ENCODE results near the gene VASH1. TPM values are rescaled to one million over a fixed set of nuclear protein-coding genes. Genes with fewer than 3 reads are reported as not detected.

The VASH1 gene
- polyA plus RNA-seq, 1 experiment, result 5.0 TPM

DNA sequence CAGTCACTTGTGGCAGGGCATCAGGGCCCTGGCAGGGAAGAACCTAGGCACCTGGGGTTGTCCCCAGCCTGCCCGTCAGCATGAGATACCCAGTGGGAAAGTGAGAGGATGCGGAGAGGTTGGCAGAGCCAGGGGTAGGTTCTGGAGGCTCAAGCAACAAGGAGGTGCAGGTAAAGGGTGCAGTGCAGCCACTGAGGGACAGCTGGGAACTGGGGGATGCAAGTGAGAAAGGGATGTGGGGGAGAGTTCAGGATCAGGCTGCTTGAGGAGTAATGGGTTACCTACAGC is 18.7 kb downstream of the VASH1 start:
- H3K4me3 ChIP-seq (ENCODE audit: low read depth, low read length), result no peak overlapping the region
- ChIA-PET CTCF (interaction anchor here (0.6 to 1.3 kb wide), 2 partner anchors 10 to 70 kb away, joined by 3 to 7 read pairs; no protein-coding TSS in a partner anchor), POLR2A (no interaction called here)
- no peak overlapping the region for H3K27ac ChIP-seq (ENCODE audit: low read depth, low read length)
- H3K27me3 ChIP-seq (ENCODE audit: control insufficient read depth, insufficient read depth, low read length), result no peaks in the 10 kb centered on the region
- peaks cover 5% of the 10 kb centered on the region; the same call in 1 of the 2 replicates for H3K9me3 ChIP-seq (ENCODE audit: control insufficient read depth, insufficient read depth, low read length)
- no peak for DNase-seq (ENCODE audit: low read depth, low spot score)
- TF ChIP-seq, protein P1, sequence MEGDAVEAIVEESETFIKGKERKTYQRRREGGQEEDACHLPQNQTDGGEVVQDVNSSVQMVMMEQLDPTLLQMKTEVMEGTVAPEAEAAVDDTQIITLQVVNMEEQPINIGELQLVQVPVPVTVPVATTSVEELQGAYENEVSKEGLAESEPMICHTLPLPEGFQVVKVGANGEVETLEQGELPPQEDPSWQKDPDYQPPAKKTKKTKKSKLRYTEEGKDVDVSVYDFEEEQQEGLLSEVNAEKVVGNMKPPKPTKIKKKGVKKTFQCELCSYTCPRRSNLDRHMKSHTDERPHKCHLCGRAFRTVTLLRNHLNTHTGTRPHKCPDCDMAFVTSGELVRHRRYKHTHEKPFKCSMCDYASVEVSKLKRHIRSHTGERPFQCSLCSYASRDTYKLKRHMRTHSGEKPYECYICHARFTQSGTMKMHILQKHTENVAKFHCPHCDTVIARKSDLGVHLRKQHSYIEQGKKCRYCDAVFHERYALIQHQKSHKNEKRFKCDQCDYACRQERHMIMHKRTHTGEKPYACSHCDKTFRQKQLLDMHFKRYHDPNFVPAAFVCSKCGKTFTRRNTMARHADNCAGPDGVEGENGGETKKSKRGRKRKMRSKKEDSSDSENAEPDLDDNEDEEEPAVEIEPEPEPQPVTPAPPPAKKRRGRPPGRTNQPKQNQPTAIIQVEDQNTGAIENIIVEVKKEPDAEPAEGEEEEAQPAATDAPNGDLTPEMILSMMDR (IDR thresholded peaks at IDR 0.05; ENCODE audit: low read depth, low read length), result no peak

DNA sequence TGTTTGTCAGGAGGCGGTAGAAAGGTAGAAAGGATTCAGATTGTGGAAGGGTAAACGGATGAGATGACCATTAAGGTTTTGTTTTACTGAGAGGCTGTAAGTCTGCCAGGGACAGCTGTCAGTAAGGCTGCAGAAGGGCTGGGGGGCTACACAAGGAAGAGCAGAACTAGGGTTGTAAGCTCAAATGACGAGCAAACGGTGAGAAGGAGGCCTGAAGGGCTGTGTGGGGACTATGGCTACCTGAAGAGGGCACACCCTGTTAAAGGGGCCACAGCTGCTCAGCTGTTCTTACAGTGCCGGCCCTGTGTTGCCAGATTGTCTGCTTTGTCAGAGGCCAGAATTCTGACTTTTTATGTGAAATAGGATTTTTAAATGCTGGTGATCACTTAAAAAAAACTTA is 19.1 kb downstream of the VASH1 start:
- H3K9me3 ChIP-seq (ENCODE audit: control insufficient read depth, insufficient read depth, low read length), result peaks cover 5% of the 10 kb centered on the region; the same call in 1 of the 2 replicates
- POLR2A ChIA-PET, result no interaction called here
- H3K27ac ChIP-seq (ENCODE audit: low read depth, low read length), result no peak overlapping the region
- H3K4me3 ChIP-seq (ENCODE audit: low read depth, low read length), result no peak overlapping the region
- TF ChIP-seq, protein P1 (IDR thresholded peaks at IDR 0.05; ENCODE audit: low read depth, low read length), result no peak
- no peaks in the 10 kb centered on the region for H3K27me3 ChIP-seq (ENCODE audit: control insufficient read depth, insufficient read depth, low read length)
- CTCF ChIA-PET, result interaction anchor here (0.7 to 1.3 kb wide), 2 partner anchors 69 to 70 kb away, joined by 3 read pairs; no protein-coding TSS in a partner anchor
- no peak for DNase-seq (ENCODE audit: low read depth, low spot score)

DNA sequence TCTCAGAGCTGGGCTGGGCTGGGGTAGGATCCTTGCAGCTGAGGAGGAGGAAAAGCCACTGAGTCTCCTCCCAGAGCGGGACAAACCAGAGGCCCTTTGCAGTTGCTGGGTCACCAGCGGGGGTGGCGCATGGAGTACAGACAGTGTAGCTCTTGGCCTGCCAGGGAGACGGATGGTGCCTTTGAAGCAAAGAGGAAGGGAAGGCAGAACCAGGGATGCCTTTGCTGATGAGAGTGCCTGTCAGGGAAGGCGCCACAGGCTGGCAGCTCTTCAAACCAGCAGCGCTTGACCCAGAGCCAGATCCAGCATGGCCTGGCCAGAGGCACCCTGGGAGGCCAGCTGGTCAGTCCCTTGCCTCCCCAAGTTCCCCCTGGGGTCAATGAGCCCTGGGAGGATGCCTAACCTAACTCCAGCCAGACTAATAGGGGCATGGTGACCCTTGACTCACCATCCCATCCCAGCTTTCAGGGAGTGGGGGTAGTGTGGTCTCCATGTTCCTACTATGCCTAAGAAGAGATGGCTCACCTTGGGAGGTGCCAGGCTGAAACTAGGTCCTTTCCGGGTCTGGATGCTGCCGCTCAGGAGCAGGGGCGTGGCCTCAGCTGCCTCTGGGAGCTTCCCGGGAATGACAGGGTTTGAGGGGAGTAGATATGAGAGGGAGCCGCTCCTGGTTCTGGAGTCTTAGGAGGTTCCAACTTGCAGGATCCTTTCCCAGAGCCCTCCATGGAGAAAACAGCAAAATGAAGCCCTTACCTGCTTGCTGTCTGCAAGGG is 19.8 kb downstream of the VASH1 start:
- TF ChIP-seq, protein P1 (IDR thresholded peaks at IDR 0.05; ENCODE audit: low read depth, low read length), result no peak
- H3K9me3 ChIP-seq (ENCODE audit: control insufficient read depth, insufficient read depth, low read length), result no peaks in the 10 kb centered on the region; the same call in 1 of the 2 replicates
- no peak overlapping the region for H3K27ac ChIP-seq (ENCODE audit: low read depth, low read length)
- CTCF ChIA-PET, result interaction anchor here (0.7 to 1.3 kb wide), 2 partner anchors 70 to 71 kb away, joined by 3 read pairs; no protein-coding TSS in a partner anchor
- no peak for DNase-seq (ENCODE audit: low read depth, low spot score)
- POLR2A ChIA-PET, result interaction anchor here (0.7 kb wide), 1 partner anchor 70 kb away, joined by 3 read pairs; no protein-coding TSS in a partner anchor
- no peak overlapping the region for H3K4me3 ChIP-seq (ENCODE audit: low read depth, low read length)
- no peaks in the 10 kb centered on the region for H3K27me3 ChIP-seq (ENCODE audit: control insufficient read depth, insufficient read depth, low read length)

DNA sequence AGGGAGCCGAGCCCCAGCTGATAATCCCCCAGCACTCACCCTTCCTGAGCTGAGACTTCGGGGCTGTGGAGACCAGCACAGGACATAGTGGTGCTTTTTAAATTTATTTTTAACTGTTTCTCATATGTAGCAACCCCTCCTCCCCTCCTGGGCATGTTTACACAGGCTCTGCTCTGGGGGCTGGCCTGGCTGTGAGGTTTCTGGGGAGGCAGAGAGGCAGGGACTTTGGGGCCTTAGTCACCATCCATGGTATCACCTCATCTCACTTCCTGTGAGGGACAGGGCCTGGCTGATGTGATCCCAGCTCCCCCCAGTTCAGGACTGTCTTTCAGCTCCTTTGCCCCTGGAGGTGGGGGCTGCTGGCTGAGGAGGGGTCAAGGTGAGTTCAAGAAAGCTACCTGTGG is 20.4 kb downstream of the VASH1 start:
- TF ChIP-seq, protein P1 (IDR thresholded peaks at IDR 0.05; ENCODE audit: low read depth, low read length), result no peak
- CTCF ChIA-PET, result no interaction called here
- DNase-seq (ENCODE audit: low read depth, low spot score), result no peak
- Histone ChIP-seq H3K27me3 (ENCODE audit: control insufficient read depth, insufficient read depth, low read length) (no peaks in the 10 kb centered on the region), H3K9me3 (ENCODE audit: control insufficient read depth, insufficient read depth, low read length) (no peaks in the 10 kb centered on the region), H3K27ac (ENCODE audit: low read depth, low read length) (no peak overlapping the region), H3K4me3 (ENCODE audit: low read depth, low read length) (no peak overlapping the region)
- POLR2A ChIA-PET, result no interaction called here

DNA sequence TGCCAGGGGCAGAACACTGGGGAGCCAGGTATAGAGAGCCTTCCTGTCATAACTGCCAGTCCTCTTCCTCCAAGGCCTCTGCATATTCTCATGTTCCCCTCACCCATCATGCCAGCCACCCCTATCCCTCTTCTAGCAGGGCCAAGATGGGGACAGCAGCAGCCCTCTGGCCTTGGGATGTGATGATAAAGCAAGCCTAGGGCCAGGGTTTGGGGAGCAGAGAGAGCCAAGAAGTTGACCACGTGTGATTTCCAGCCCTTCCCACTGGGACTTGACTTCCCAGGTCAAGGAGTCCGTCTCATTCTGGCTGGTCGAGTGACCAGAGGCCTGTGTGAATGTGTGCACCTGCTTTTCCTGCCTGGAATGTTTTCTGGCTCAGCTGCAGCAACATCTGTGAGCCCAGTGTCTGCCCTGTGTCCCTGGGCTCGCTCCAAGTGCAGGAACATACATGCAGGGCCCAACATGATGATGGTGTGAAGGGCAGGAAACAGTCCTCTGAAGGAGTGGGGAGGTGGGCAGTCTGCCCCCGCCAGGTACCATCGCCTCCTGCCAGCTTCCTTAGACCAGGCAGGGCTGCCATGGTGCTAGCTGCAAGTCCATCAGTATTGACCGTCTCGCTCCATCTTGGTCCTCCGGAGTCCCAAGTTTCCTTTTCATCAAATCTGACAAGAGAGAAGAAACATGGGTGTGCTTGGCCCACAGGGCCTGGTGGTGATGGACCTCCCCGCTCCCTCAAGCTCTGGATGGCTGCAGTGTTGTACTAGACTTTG is 21.0 kb downstream of the VASH1 start:
- no peaks in the 10 kb centered on the region for H3K27me3 ChIP-seq (ENCODE audit: control insufficient read depth, insufficient read depth, low read length)
- CTCF ChIA-PET, result interaction anchor here (1.7 to 3.5 kb wide), 2 partner anchors 29 to 71 kb away, joined by 3 to 29 read pairs; partner anchors contain the start of gene ANGEL1
- DNase-seq (ENCODE audit: low read depth, low spot score), result no peak
- H3K27ac ChIP-seq (ENCODE audit: low read depth, low read length), result no peak overlapping the region
- no peaks in the 10 kb centered on the region for H3K9me3 ChIP-seq (ENCODE audit: control insufficient read depth, insufficient read depth, low read length)
- POLR2A ChIA-PET, result no interaction called here
- TF ChIP-seq, protein P1 (IDR thresholded peaks at IDR 0.05; ENCODE audit: low read depth, low read length), result no peak
- H3K4me3 ChIP-seq (ENCODE audit: low read depth, low read length), result no peak overlapping the region

Measured in AG04450 (cell line).